Fibroblast of lung (primary cell): ENCODE results near the gene UGP2.

Experiments
- EZH2 ChIP-seq: IDR thresholded peaks from 2 replicates; pipeline ENCODE4 v1.5.1; 2012; ENCODE audit warnings: low read length, control low read depth, mild to moderate bottlenecking; ENCODE audit errors: missing control alignments
- TF ChIP-seq, protein P1 (sequence below), 2 donors: IDR thresholded peaks in 1 of 2; conservative IDR thresholded peaks in 1 of 2; 1 replicate in 1 of 2; 2 replicates in 1 of 2; pipeline ENCODE4 v1.5.1; 2011 to 2012; ENCODE audit warnings: low read length in 2 of 2, control low read depth in 1 of 2, inconsistent platforms in 1 of 2, low read depth in 1 of 2, mild to moderate bottlenecking in 1 of 2

DNA sequence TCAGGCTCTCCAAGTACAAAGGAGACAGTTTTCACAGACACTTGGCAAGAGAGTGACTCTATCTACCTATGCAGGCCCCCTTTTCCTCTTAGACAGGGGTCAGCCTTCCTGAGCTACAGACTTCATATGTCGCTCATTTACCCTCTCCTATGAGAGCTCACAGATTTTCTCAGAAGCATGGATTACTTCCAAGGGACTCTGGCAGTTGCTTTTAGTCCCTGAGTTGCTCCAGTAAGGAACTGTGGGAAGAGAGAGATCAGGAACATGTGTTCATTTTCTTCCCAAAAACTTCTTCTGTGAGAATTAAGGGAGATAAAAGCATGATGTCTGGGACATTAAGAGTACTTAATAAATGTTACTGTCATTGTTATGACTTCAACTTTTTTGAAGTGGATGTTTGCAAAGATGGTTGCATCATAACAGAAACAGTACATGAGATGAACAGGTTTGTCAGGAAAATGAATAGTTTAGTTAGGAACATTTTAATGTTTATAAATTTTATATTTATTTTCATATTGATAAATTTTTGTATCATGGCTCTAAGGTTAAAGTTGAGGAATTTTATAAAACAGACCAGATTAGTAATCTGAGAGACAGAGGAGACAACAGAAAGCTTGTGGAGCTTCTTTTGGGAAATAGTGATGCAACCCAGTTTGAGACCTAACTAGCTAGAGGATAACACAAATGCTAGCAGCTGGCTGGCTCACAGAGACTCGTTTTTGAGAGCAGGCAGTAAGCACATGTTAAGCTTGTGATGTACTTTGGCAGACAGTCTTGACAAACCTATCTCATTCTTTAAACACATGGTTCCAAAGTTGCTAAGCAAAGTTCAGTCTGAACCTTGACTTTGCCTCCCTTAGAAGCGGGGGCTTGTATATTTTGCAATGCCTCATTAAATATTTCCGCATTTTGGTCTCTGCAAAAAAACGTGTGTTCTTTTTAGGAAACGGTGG, 21.7 kb upstream of the UGP2 start:
- TF ChIP-seq, protein P1, sequence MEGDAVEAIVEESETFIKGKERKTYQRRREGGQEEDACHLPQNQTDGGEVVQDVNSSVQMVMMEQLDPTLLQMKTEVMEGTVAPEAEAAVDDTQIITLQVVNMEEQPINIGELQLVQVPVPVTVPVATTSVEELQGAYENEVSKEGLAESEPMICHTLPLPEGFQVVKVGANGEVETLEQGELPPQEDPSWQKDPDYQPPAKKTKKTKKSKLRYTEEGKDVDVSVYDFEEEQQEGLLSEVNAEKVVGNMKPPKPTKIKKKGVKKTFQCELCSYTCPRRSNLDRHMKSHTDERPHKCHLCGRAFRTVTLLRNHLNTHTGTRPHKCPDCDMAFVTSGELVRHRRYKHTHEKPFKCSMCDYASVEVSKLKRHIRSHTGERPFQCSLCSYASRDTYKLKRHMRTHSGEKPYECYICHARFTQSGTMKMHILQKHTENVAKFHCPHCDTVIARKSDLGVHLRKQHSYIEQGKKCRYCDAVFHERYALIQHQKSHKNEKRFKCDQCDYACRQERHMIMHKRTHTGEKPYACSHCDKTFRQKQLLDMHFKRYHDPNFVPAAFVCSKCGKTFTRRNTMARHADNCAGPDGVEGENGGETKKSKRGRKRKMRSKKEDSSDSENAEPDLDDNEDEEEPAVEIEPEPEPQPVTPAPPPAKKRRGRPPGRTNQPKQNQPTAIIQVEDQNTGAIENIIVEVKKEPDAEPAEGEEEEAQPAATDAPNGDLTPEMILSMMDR (conservative IDR thresholded peaks at IDR 0.05 in 1 of 2, IDR thresholded peaks at IDR 0.05 in 1 of 2; ENCODE audit: low read depth in 1 of 2, low read length in 2 of 2), result no peak
- no peak for TF ChIP-seq EZH2
